ENCODE data around the gene COL15A1. TPM values are rescaled to one million over a fixed set of nuclear protein-coding genes. Genes with fewer than 3 reads are reported as not detected.
"Not testable (repeated sequence)": the region's sequence is repeated elsewhere in the genome, so short reads cannot be mapped to it uniquely, and the experiment has no call there.

Gene COL15A1
- total RNA-seq, 4 donors from 2014 or later, result 1.4 to 16.5 (median 5.6) TPM

DNA sequence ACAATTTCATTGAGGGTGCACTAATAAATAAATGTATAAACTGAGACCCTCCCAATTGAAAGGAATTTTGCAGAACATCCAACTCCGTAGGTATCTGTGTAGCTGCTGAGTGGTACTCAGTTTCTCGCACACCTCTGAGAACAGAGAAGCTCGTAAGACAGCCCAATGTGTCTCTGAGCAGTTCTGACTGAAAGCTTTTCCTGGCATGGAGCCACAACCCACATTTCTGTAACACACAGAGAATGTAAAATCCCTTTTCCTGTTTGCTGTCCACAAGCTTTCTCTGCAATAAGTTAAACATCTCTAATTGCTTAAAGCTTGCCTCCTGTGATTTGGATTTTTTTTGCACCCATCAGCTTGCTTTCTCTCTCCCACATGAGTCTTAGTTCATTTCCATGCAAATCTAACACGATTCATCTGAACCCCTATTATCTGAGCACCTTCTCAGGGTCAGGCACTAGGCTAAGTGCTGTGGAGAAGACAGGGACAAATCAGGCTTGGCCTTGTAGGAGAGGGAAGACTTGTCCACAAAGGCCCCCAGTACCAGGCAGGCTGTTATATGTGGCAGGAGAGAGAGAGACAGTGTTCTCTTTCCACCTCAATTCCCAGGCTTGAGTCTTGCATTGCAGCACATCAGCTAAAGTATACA is 44.2 kb upstream of the COL15A1 start:
- H3K4me3 ChIP-seq, result no peak overlapping the region
- no peak overlapping the region for H3K27ac ChIP-seq
- TF ChIP-seq, protein P1, sequence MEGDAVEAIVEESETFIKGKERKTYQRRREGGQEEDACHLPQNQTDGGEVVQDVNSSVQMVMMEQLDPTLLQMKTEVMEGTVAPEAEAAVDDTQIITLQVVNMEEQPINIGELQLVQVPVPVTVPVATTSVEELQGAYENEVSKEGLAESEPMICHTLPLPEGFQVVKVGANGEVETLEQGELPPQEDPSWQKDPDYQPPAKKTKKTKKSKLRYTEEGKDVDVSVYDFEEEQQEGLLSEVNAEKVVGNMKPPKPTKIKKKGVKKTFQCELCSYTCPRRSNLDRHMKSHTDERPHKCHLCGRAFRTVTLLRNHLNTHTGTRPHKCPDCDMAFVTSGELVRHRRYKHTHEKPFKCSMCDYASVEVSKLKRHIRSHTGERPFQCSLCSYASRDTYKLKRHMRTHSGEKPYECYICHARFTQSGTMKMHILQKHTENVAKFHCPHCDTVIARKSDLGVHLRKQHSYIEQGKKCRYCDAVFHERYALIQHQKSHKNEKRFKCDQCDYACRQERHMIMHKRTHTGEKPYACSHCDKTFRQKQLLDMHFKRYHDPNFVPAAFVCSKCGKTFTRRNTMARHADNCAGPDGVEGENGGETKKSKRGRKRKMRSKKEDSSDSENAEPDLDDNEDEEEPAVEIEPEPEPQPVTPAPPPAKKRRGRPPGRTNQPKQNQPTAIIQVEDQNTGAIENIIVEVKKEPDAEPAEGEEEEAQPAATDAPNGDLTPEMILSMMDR (IDR thresholded peaks at IDR 0.05), result no peak
- no peak for TF ChIP-seq POLR2A (IDR thresholded peaks at IDR 0.05)
- no peaks in the 10 kb centered on the region for H3K27me3 ChIP-seq
- H3K4me1 ChIP-seq, result no peaks in the 10 kb centered on the region
- no peaks in the 10 kb centered on the region for H3K9me3 ChIP-seq
- no peak for DNase-seq
- H3K36me3 ChIP-seq, result no peaks in the 10 kb centered on the region

DNA sequence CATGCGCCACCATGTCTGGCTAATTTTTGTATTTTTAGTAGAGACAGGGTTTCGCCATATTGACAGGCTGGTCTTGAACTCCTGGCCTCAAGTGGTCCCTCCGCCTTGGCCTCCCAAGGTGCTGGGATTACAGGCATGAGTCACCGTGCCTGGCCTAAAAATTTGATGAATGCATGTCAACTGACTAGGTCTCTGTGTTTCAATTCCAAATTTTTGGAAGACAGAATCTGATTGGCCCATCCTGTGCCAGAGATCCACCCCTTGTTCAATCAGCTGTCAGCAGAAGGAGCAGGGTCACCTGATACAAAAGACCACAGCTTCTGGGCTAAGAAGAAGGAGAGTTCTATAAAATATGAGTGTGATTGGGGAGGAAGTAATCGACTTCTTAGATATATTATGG is 43.5 kb upstream of the COL15A1 start:
- TF ChIP-seq, protein P1 (IDR thresholded peaks at IDR 0.05), result no peak
- no peak for TF ChIP-seq POLR2A (IDR thresholded peaks at IDR 0.05)
- Histone ChIP-seq H3K4me1 (no peaks in the 10 kb centered on the region), H3K36me3 (no peaks in the 10 kb centered on the region), H3K9me3 (no peaks in the 10 kb centered on the region), H3K27ac (no peak overlapping the region), H3K4me3 (no peak overlapping the region), H3K27me3 (no peaks in the 10 kb centered on the region)
- DNase-seq, result no peak

DNA sequence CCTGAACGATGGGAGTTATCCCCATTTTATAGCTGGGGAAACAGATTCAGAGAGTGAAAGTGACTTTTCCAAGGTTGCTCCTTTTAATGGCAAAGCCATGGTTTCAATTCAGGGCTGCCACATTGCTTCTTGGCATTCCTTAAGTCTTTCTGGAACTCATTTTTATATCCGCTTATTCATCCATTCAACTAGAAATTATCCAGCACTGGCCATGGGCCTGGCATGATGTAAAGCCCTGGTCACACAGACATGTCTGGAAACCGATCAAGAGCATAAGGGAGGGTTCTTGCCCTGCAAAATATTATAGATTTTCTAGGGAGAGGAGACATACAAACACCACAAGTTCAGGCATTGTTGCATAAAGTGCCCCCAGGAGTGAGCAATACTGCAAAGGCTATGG is 43.0 kb upstream of the COL15A1 start:
- no peaks in the 10 kb centered on the region for H3K36me3 ChIP-seq
- no peaks in the 10 kb centered on the region for H3K9me3 ChIP-seq
- no peaks in the 10 kb centered on the region for H3K4me1 ChIP-seq
- DNase-seq, result no peak
- no peaks in the 10 kb centered on the region for H3K27me3 ChIP-seq
- TF ChIP-seq, protein P1 (IDR thresholded peaks at IDR 0.05), result no peak
- TF ChIP-seq POLR2A (IDR thresholded peaks at IDR 0.05), result no peak
- H3K4me3 ChIP-seq, result no peak overlapping the region
- H3K27ac ChIP-seq, result no peak overlapping the region

DNA sequence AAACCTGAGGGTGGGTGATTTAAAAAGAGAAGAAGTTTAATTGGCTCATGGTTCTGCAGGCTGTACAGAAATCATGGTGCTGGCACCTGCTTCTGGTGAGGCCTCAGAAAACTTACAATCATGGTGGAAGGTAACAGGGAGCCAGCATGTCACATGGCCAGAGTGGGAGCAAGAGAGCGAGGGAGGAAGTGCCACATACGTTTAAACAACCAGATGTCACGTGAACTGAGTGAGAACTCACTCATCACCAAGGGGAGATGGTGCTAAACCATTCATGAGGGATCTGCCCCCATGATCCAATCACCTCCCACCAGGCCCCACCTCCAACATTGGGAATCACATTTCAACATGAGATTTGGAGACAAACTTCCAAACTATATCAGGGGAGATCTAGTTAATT is 41.9 kb upstream of the COL15A1 start:
- H3K27ac ChIP-seq, DNase-seq, H3K27me3 ChIP-seq, H3K4me3 ChIP-seq, H3K36me3 ChIP-seq, H3K4me1 ChIP-seq, H3K9me3 ChIP-seq: not testable (repeated sequence)

DNA sequence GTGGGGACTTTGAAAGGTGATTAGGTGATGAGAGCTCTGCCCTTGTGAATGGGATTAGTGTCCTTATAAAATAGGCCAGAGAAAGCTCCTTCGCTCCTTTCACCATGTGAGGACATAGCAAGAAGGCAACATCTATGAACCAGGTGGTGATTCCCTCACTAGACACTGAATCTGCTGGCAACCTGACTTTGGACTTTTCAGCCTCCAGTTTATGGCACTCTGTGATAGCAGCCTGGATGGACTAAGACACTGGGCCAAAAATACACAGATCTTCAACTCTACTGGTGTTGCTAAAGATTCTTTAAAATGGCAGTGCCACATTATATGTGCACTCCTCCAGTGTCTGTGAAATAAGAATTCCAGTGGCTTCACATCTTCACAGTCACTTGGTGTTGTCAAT is 41.2 kb upstream of the COL15A1 start:
- no peak overlapping the region for H3K27ac ChIP-seq
- no peaks in the 10 kb centered on the region for H3K4me1 ChIP-seq
- no peak overlapping the region for H3K4me3 ChIP-seq
- no peak for DNase-seq
- TF ChIP-seq, protein P1 (IDR thresholded peaks at IDR 0.05), result no peak
- no peak for TF ChIP-seq POLR2A (IDR thresholded peaks at IDR 0.05)
- no peaks in the 10 kb centered on the region for H3K9me3 ChIP-seq
- no peaks in the 10 kb centered on the region for H3K36me3 ChIP-seq
- H3K27me3 ChIP-seq, result no peaks in the 10 kb centered on the region

DNA sequence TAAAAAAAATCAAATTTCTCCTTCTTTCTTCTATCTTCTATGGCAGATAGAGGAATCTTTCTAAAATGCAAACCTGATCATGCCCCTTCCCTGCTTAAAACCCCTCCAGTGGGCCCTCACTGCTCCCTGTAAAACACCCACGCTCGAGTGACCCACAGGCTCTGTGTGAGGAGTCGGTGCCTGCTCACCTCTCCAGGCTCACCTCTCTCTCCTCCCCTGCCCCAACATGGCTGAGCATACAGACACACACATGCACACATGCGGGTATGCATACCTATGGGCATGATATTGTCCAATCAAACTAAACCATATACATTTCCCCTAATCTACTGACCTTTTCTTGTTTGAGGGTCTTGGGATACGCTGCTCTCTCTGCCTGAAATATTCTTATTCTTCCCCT is 40.8 kb upstream of the COL15A1 start:
- Histone ChIP-seq H3K4me3 (no peak overlapping the region), H3K9me3 (no peaks in the 10 kb centered on the region), H3K27me3 (no peaks in the 10 kb centered on the region), H3K36me3 (no peaks in the 10 kb centered on the region), H3K27ac (no peak overlapping the region), H3K4me1 (no peaks in the 10 kb centered on the region)
- DNase-seq, result no peak
- no peak for TF ChIP-seq POLR2A (IDR thresholded peaks at IDR 0.05)
- TF ChIP-seq, protein P1 (IDR thresholded peaks at IDR 0.05), result no peak

Data from Peyer's patch (tissue), 4 donors.